Fibroblast of mammary gland (primary cell): ENCODE data around the gene FRMD5.
A peak's percentile ranks its signal among the peaks of the same experiment; 100 is the strongest.
"Not testable (repeated sequence)": the region's sequence is repeated elsewhere in the genome, so short reads cannot be mapped to it uniquely, and the experiment has no call there.

Experiments
- DNase-seq: peaks from one replicate; pipeline ENCODE4 v3.0.0-alpha.2; 2010; ENCODE audit warnings: low read depth
- H3K4me3 ChIP-seq: 2 replicates; pipeline ENCODE4 v1.5.1; 2011; ENCODE audit warnings: low read depth, mild to moderate bottlenecking, low read length, moderate library complexity; ENCODE audit not compliant: control insufficient read depth
- TF ChIP-seq, protein P1 (sequence below): conservative IDR thresholded peaks from 2 replicates; pipeline ENCODE4 v1.5.1; 2011; ENCODE audit warnings: low read depth, low read length, inconsistent platforms; ENCODE audit not compliant: control insufficient read depth, insufficient read depth

Gene FRMD5

GRCh38 chr15:44195151-44195740 is at the start of gene FRMD5:
TSS of gene FRMD5 (minus strand) at chr15:44195271.
- TF ChIP-seq, protein P1, sequence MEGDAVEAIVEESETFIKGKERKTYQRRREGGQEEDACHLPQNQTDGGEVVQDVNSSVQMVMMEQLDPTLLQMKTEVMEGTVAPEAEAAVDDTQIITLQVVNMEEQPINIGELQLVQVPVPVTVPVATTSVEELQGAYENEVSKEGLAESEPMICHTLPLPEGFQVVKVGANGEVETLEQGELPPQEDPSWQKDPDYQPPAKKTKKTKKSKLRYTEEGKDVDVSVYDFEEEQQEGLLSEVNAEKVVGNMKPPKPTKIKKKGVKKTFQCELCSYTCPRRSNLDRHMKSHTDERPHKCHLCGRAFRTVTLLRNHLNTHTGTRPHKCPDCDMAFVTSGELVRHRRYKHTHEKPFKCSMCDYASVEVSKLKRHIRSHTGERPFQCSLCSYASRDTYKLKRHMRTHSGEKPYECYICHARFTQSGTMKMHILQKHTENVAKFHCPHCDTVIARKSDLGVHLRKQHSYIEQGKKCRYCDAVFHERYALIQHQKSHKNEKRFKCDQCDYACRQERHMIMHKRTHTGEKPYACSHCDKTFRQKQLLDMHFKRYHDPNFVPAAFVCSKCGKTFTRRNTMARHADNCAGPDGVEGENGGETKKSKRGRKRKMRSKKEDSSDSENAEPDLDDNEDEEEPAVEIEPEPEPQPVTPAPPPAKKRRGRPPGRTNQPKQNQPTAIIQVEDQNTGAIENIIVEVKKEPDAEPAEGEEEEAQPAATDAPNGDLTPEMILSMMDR, result peak; percentile 46
- DNase-seq, result peak; percentile 90
- peak within 1 kb of the TSS; percentile 61 for H3K4me3 ChIP-seq

GRCh38 chr15:44243829-44244228 is 48.8 kb upstream of the FRMD5 start:
- no peak overlapping the region for H3K4me3 ChIP-seq
- DNase-seq, result no peak
- TF ChIP-seq, protein P1, result peak; percentile 24

DNA sequence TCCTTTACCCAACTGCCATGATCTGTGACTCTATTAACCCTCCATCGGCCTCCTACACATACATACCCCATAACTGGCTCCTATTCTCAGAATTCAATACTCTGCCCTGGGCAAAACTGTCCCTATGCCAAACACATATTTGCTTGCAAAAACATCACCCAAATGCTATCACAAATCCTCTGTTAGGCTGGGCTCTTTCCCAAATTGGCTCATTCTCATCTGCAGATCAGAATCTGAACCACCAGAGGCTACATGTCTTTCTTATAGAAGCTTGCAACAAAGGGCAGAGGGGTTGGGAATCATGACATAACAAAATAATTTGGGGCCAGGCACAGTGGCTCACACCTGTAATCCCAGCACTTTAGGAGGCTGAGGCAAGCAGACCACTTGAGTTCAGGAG is 48.1 kb upstream of the FRMD5 start:
- TF ChIP-seq, protein P1, result no peak
- no peak overlapping the region for H3K4me3 ChIP-seq
- no peak for DNase-seq

GRCh38 chr15:44231842-44232241 is 36.8 kb upstream of the FRMD5 start:
- no peak overlapping the region for H3K4me3 ChIP-seq
- TF ChIP-seq, protein P1, result no peak
- no peak for DNase-seq

DNA sequence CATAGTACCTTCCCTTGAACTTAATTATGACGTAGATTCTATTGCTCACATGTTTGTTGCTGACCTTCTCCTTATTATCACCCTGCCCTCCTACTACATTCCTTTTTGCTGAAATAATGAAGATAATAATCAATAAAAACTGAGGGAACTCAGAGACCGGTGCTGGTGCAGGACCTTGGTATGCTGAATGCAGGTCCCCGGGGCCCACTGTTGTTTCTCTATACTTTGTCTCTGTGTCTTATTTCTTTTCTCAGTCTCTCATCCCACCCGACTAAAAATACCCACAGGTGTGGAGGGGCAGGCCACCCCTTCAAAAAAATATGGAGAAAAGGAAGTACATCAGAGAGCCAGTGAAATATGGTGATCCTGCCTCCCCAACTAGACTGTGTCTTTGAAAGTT is 34.2 kb upstream of the FRMD5 start:
- not testable (repeated sequence) for DNase-seq, H3K4me3 ChIP-seq

GRCh38 chr15:44227584-44227983 is 32.5 kb upstream of the FRMD5 start:
- no peak for DNase-seq
- no peak overlapping the region for H3K4me3 ChIP-seq
- TF ChIP-seq, protein P1, result no peak

DNA sequence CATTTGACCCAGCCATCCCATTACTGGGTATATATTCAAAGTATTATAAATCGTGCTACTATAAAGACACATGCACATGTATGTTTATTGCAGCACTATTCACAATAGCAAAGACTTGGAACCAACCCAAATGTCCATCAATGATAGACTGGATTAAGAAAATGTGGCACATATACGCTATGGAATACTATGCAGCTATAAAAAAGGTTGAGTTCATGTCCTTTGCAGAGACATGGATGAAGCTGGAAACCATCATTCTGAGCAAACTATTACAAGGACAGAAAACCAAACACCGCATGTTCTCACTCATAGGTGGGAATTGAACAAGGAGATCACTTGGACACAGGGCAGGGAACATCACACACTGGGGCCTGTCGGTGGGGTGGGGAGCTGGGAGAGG is 31.9 kb upstream of the FRMD5 start:
- H3K4me3 ChIP-seq, result not testable (repeated sequence)

DNA sequence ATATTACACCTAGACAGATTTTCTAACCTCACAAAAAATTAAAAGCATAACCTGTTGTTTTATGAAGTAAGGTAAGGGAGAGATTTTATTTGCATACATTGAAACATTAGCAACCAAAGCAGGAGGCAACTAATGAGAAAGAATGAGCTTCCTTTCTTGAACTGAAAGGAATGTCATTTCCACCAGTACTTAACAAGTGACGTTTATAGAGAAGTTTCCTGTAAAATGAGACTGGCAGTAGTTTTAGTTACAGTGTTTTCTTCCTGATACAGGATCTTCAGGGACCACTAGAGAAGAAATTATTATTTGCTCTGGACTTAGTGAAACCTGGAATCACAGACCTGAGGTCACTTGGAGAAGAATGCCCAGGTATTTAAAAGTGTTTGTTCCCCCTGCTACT is 27.4 kb upstream of the FRMD5 start:
- no peak for DNase-seq
- TF ChIP-seq, protein P1, result no peak
- H3K4me3 ChIP-seq, result no peak overlapping the region

More for the DNA sequence above, 31.9 kb upstream of the FRMD5 start:
- not testable (repeated sequence) for DNase-seq
